GM18502 (cell line): ENCODE measurements around the gene PTDSS2.
"Not testable (repeated sequence)": the region's sequence is repeated elsewhere in the genome, so short reads cannot be mapped to it uniquely, and the experiment has no call there.

Source experiments
- ATAC-seq: cut with Tn5 transposase; IDR thresholded peaks from one replicate; pipeline ENCODE4 v1.9.1; 2021; ENCODE audit warnings: mild to moderate bottlenecking; ENCODE audit not compliant: unreplicated experiment, poor library complexity

The PTDSS2 gene

DNA sequence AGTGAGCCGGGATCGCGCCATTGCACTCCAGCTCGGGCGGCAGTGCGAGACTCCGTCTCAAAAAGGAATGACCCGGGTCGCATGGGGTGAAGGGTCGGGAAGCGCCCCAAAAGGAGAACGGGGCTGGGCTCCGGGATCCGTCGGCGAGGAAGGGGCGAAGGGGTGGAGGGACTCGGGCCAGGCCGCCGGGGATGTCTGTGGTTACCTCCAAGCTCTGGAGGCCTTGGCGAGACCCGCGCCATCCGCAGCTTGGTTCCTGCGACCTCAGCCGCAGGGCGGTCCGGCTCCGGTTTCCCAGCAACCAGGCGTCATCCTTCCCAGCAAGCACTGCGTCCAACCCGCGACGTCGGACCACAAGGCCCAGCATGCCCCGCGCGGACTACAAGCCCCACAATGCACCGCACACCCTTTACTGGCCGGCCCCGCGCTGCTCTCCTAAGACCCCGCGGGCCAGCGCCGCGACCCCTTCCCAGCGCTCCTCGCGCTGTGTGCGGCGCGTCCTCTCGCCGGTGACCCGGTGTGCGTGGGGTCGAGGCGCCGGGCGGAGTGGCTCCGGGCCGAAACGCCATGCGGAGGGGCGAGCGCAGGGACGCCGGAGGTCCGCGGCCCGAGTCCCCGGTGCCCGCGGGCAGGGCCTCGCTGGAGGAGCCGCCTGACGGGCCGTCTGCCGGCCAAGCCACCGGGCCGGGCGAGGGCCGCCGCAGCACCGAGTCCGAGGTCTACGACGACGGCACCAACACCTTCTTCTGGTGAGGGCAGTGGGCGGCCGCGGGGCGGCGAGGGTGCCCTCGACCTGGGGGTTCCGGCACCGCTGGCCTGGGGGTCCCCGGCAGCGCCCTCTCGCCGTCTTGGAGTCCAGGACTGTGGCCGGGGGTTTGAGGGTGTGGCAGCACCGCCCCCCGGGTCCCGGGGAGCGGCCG, at the start of gene PTDSS2:
Gene PTDSS2, plus strand, starts transcription at position 391 of the 920 bp plus-strand sequence. Its CDS starts 177 bp downstream, at position 568.
- ATAC-seq, result peak; percentile 79

DNA sequence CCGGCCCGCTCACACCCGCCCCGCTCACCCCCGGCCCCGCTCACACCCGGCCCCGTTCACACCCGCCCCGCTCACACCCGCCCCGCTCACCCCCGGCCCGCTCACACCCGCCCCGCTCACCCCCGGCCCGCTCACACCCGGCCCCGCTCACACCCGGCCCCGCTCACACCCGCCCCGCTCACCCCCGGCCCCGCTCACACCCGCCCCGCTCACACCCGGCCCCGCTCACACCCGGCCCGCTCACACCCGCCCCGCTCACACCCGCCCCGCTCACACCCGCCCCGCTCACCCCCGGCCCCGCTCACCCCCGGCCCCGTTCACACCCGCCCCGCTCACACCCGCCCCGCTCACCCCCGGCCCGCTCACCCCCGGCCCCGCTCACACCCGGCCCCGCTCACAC, 48.9 kb upstream of the PTDSS2 start:
- ATAC-seq, result not testable (repeated sequence)

DNA sequence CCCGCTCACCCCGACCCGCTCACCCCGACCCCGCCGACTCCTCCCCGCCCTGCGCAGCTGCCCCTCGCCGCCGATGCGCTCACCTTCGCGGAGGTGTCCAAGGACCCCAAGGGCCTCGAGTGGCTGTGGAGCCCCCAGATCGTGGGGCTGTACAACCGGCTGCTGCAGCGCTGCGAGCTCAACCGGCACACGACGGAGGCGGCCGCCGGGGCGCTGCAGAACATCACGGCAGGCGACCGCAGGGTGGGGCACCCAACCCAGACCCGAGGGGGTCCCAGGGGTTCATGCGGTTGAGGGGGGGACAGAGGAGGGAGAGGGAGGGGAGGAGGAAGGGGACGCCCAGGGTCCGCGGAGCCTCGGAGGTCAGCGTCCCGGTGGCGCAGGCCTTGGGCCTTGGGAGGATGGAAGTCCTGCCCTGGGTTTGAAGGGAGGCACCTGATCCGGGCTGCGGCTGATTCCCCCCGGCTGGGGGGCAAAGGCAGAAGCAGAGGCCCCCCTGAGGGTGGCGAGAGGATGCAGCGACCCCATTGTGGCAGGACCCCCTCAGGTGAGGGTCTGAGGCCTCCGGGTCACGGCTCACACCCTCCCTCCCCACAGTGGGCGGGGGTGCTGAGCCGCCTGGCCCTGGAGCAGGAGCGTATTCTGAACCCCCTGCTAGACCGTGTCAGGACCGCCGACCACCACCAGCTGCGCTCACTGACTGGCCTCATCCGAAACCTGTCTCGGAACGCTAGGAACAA, 46.9 kb upstream of the PTDSS2 start:
- no peak for ATAC-seq

DNA sequence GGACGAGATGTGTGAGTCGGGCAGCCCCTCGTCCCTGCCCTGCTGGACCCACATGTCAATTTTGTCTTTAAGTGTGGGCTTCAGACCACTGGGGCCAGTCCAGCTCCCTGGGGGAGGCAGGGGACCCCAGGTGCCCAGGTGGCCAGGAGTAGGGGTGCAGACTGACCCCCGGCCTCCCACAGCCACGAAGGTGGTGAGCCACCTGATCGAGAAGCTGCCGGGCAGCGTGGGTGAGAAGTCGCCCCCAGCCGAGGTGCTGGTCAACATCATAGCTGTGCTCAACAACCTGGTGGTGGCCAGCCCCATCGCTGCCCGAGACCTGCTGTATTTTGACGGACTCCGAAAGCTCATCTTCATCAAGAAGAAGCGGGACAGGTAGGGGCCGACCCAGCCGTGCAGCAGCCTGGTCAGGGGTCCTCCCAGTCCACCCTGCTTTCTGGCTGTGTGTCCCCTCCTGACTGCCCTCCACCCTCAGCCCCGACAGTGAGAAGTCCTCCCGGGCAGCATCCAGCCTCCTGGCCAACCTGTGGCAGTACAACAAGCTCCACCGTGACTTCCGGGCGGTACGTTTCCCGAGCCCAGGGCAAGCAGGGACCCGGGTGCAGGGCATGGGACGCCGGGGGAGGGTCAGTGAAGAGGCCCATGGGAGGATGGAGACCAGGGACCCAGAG, 46.2 kb upstream of the PTDSS2 start:
- ATAC-seq, result no peak

DNA sequence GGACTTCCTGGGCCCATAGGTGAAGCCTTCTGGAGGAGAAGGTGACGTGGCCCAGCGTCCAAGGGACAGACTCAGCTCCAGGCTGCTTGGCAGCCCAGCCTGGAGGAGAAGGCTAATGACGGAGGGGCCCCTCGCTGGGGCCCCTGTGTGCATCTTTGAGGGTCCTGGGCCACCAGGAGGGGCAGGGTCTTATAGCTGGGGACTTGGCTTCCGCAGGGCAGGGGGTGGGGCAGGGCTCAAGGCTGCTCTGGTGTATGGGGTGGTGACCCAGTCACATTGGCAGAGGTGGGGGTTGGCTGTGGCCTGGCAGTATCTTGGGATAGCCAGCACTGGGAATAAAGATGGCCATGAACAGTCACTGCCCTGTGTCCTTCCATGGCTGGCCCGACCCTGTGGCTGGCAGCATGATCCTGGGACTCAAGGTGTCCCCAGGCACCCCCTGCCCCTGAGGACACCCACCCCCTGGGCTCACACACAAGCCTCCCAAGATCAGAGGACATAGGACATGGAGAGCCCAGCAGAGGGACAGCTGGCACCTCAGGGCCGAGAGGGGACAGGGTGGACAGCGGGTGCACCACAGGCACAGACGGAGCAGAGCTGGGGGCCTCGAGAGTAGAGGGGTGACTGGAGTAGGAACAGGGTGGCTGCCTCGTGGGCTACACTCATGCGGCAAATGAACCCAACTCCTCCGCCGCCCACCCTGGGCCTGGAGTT, 45.4 kb upstream of the PTDSS2 start:
- ATAC-seq, result no peak

DNA sequence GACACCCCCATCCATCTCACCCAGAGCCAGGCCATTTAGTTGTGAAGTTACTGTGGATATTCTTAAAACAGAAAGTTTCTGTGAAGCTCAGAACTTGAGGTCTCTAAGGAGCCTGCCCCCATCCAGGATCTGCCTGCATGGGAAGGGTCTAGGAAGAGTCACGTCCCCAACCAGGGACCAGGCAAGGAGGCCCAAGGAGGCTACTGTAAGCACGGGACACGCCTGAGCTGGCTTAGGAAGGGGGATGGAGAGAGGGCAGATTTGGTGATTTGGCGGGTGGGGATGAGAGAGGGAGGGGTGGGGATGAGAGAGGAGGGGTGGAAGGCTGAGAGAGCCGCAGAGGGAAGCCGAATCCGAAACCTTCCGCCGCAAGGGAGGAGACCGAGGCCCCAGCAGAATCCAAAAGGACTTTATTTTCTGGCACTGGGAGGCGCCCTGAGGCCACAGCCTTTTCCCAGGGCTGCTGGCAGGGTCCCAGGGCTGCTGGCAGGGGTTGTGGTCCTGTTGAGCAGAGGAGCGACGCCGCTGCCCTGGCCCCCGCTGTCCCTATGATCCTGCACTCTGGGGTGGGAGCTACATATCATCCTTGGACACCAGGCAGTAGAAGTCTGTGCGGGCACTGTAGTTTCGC, 44.6 kb upstream of the PTDSS2 start:
- ATAC-seq, result no peak

DNA sequence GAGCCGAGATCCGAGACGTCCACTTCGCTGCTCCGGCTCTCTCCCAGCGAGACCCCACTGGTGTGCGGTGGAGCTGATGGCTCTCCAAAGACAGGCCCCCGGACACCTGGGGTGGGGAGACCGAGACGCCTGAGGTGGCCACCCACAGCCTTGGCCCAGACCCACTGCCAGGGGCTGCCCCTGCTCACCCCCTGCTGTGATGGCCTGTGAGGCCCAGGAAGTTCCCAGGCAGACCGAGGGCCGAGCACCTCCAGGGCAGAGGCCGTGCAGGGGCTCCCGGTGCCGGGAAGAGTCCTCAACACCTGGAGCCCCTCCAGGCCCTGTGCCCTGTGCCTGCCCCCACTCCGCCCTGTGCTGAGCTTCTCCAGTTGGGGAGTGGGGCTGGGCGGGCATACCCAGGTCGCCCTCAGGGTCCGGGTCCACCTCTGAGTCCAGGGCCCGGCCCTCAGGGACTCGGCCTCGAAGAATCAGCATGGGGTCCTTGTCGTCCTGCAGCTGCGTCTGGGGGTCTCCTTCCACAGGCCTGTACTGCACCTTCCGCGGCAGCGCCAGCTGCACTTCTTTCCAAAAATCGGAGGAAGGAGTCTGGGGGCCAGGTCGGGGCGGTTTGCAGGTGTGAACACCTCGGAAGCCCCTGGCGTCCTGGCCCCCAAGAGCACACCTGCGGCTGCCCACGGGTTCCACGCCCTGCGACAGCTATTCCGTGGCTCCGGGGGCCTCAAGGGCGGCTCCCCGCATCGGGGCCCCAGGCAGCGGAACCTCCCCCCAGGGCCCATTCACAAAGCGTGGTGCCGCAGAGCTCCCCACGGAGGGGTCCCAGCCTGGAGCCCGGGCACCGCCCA, 43.9 kb upstream of the PTDSS2 start:
- ATAC-seq, result no peak

DNA sequence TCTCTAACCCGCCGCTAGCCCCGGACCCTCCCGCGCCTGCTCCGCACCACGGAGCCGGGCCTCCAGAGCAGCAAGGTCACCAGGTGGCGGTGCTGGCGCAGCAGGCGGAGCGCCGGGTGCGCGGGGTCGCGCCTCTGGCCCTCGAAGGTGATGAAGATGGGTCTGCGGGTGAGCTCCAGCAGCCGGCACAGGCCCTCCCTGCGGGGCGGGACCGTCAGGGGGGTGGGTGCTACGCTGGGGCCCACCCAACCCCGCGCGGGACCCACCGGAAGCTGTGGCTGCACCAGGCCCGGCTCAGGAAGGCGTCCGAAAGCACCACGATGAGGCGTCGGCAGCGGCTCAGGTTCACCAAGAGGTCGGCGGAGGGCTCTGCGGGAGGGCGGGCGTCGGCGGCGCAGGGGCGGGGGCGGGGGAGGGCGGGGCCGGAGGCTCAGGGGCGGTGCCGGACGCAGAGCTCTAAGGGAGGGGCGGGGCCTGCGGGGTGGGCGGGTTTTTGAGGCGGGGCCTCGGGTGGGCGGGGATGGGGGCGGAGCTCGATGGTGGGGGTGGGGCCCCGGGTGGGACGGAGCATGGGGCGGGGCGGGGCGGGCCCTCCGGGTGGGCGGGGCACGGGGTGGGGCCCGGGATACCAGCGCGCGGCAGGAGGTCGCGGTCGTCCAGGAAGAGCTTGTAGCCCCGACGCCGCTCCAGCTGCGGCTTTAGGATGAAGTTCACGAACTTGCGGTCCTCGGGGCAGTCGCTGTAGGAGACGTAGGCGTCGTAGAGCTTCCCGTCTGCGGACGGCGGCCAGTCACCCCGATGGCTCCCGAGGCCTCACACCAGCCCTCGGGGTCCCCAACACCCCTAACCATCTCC, 43.1 kb upstream of the PTDSS2 start:
- peak; percentile 74 for ATAC-seq

DNA sequence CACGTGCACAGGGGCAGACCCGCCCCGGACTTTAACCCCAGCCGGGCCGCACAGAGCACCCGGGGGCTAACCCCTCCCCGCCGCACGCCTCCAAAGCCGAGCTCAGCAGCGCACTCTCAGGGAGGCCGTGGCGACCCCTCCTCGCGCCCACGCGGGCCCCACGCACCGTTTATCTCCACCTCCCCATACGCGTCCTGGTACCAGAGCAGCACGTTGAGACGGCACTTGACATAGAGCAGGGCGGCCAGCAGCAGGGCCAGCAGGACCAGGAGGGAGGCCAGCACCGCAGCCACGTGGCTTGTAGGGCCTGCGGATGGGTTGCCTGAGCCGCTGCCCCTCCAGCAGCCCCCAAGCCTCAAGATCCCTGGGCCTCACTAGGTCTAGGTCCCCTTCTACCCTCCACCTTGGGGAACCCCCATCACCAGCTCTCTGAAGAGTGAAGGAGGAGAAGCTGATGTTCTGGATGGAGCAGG, 42.4 kb upstream of the PTDSS2 start:
- ATAC-seq, result no peak

DNA sequence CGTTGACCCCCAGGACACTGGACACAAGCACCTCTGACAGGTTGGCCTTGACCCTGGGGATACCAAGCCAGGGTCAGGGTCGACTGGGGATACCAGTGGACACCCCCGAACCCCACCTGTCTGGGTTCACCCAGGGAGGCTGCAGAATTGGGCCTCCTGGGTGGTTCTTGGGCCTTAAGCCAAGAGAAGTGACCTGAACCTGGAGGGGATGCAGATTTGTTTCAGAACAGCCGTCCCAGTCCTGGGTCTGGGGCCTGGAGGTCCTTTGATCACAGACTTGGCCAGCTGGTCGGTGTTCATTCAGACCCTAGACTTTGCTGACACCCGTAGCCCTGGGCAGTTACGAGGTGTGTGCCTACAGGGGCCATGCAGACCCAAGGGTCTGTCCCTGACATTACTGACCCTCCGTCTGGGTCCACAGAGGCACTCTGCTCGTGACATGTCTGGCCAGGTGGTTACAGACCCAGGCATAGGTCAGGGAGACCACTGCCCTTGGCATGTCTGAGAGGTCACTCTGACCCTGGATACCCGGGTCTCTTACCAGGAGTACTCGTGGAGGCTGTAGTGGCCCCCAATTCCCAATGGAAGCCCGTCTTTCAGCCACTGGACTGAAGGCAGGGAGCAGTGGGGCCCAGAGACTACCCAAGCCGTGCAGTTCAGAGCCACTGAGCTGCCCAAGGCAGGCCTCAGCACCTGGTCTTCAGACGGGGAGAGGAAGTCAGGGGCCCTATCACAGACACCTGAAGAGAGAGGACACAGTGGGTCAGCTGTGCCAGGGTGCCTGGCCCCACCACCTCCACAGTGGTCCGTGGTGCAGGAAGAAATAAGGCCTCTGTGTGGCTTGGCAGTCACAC, 41.7 kb upstream of the PTDSS2 start:
- no peak for ATAC-seq

DNA sequence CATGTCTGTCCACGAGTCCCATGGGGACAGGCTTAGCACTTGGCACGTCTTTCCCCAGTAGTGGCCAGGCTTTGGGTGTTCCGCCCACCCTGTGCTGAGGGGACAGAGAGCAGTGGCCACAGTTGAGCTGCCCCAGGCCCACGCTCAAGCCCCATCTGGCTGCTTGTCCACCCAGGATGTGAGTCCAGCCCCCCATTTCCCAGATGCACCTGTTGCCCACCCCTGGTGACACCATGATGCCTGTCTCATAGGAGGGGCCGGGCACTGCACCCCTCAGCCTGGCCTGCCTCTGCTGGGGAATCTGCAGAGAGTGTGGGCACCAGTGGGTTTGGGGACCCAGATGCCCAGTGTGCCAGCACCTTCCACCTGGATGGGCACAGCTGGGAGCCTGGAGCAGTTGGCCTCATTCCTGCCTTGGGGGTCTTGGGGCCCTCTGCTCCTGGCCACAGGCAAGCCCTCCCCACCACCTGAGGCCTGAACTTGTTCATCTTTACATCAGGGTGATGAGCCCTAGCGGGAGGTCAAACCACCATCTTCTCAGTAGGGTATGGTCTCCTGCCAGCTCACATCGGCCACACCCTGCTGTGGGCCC, 41.0 kb upstream of the PTDSS2 start:
- no peak for ATAC-seq

DNA sequence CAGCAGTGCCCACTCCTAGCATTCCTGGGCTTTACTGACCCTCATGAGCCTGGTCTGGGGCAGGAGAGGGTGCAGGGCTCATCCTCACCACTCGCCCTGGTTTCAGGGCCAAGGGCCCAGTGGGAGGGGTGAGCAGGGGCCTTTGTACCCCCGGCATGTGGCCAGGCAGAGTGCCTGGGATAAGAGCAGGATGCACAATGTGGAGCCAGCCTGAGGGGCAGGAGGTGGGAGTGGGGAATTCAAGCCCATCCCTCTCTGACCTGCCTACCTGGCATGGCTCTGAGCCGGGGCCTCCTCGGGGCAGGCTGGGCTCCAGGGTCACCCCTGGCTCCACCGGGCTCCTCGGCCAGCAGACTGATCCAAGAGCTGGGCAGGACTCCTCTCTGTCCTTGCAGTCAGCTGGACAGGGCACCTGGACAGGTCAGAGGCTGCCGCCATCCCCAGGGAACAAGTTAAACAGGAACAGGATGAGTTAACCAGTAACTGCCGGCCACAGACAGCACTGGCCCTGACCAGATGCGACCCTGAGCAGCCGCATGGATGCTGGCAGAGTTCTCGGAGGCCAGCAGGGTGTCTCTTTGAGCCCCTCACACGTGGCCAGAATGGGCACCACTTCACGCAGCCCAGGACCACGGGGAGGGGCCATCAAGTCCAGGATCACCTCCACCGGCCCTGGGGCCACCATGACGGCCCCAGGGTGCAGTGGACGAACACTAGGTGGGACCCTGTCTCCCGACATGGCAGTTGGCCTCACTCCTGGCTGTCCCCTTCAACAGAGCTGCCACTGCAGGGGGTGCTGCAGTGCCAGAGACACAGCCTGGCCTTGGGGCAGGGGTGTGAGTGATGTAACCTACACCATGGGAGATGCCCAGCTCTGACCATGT, 40.2 kb upstream of the PTDSS2 start:
- no peak for ATAC-seq

DNA sequence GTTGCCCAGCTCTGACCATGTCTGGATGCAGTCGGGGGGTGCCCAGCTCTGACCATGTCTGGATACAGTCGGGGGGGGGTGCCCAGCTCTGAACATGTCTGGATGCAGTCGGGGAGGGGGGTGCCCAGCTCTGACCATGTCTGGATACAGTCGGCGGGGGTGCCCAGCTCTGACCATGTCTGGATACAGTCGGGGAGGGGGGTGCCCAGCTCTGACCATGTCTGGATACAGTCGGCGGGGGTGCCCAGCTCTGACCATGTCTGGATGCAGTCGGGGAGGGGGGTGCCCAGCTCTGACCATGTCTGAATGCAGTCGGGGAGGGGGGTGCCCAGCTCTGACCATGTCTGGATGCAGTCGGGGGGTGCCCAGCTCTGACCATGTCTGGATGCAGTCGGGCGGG, 39.4 kb upstream of the PTDSS2 start:
- ATAC-seq, result not testable (repeated sequence)

DNA sequence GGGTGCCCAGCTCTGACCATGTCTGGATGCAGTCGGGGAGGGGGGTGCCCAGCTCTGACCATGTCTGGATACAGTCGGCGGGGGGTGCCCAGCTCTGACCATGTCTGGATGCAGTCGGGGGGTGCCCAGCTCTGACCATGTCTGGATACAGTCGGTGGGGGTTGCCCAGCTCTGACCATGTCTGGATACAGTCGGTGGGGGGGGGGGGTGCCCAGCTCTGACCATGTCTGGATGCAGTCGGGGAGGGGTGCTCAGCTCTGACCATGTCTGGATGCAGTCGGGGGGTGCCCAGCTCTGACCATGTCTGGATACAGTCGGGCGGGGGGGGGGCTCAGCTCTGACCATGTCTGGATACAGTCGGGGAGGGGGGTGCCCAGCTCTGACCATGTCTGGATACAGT, 38.6 kb upstream of the PTDSS2 start:
- not testable (repeated sequence) for ATAC-seq

DNA sequence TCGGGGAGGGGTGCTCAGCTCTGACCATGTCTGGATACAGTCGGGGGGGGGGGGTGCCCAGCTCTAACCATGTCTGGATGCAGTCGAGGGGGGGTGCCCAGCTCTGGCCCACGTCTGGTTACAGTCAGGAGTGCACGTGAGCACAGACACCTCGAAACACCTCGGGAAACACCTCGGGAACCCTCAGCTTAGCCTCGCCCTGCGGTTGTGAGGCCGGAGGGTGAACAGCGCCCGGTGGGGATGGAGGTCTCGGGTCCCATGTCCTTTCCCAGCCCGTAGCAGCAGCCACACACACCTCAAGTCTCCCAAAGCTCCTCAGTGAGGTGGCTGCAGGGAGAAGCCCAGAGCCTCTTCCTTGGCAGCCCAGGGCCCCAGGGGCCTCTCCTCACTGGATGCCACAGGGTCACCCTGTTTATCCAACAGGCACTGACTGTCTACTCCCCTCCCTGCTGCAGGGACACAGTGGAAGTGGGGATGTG, 37.4 kb upstream of the PTDSS2 start:
- no peak for ATAC-seq
